SU-DHL-6 (cell line): Measurements from ENCODE around the gene MRPL41.

ENCODE experiments used
- EZH2phosphoT487 ChIP-seq: fragments of 200-600 bp; sonication (generic), shearing (Covaris generic); conservative IDR thresholded peaks from 2 replicates; pipeline ENCODE4 v1.6.1; 2018; ENCODE audit warnings: mild to moderate bottlenecking, antibody characterized with exemption, low read length, moderate library complexity, mixed read lengths
- TF ChIP-seq, protein P1 (sequence below): fragments of 200-600 bp; sonication (generic); IDR thresholded peaks from one replicate; pipeline ENCODE4 v1.5.1; 2017; ENCODE audit warnings: antibody characterized with exemption, mild to moderate bottlenecking, low read length, moderate library complexity; ENCODE audit not compliant: insufficient read depth, poor library complexity, severe bottlenecking

GRCh38 chr9:137564134-137564533 is 12.5 kb downstream of the MRPL41 start:
- TF ChIP-seq, protein P1, sequence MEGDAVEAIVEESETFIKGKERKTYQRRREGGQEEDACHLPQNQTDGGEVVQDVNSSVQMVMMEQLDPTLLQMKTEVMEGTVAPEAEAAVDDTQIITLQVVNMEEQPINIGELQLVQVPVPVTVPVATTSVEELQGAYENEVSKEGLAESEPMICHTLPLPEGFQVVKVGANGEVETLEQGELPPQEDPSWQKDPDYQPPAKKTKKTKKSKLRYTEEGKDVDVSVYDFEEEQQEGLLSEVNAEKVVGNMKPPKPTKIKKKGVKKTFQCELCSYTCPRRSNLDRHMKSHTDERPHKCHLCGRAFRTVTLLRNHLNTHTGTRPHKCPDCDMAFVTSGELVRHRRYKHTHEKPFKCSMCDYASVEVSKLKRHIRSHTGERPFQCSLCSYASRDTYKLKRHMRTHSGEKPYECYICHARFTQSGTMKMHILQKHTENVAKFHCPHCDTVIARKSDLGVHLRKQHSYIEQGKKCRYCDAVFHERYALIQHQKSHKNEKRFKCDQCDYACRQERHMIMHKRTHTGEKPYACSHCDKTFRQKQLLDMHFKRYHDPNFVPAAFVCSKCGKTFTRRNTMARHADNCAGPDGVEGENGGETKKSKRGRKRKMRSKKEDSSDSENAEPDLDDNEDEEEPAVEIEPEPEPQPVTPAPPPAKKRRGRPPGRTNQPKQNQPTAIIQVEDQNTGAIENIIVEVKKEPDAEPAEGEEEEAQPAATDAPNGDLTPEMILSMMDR: no peak
- TF ChIP-seq EZH2phosphoT487: no peak
